ENCODE data around the gene SLC52A3. TPM values are rescaled to one million over a fixed set of nuclear protein-coding genes. Genes with fewer than 3 reads are reported as not detected.

SLC52A3 gene
- total RNA-seq, 1 donor: not detected

DNA sequence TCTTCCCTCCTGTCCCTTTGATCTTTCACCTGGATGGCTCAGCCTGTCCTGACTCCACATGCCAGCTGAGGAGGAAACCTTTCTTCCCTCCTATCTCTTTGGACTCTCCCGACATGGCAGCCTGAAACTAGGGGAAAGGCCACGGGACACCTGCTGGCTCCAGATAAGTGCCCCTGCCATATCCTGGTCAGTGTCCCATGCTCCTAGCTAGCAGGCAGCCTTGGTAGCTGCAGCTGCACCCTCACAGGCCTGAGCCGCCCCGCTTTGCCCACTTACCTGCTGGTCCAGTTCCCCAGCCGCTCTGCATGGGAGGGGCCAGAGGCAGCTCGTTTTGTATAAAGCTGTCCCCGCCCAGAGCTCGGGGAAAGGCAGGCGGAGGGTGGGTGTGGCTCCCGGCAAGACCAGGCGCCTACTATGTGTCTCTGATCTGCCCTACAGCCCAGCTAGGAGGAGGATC lies 7.4 kb upstream of the SLC52A3 start:
- Histone ChIP-seq H3K27me3 (ENCODE audit: insufficient read depth, low read length) (no peaks in the 10 kb centered on the region), H3K4me1 (ENCODE audit: insufficient read depth, low read length) (no peaks in the 10 kb centered on the region), H3K9me3 (ENCODE audit: low read depth, low read length) (no peaks in the 10 kb centered on the region), H3K4me3 (ENCODE audit: low read length) (no peak overlapping the region)

DNA sequence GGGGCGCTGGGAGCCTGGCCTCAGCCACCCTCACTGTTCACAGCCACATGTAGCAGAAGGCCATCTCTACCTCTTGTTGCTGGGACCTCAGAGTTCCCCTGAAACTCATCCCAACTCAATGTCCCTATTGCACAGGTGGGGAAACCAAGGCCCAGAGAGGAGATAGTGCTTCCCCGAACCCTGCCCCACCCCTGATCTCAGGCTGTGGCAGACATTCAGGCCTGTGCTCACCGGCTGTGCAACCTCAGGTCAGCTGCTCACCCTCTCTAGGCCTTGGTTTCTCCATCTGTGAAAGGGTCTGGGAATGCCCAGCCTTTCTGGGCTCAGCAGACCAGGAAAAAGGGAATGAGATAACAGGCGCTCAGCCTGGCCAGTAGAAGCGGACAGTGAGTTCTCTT lies 6.4 kb upstream of the SLC52A3 start:
- no peak overlapping the region for H3K4me3 ChIP-seq (ENCODE audit: low read length)
- H3K9me3 ChIP-seq (ENCODE audit: low read depth, low read length): no peaks in the 10 kb centered on the region
- H3K27me3 ChIP-seq (ENCODE audit: insufficient read depth, low read length): no peaks in the 10 kb centered on the region
- H3K4me1 ChIP-seq (ENCODE audit: insufficient read depth, low read length): no peaks in the 10 kb centered on the region

DNA sequence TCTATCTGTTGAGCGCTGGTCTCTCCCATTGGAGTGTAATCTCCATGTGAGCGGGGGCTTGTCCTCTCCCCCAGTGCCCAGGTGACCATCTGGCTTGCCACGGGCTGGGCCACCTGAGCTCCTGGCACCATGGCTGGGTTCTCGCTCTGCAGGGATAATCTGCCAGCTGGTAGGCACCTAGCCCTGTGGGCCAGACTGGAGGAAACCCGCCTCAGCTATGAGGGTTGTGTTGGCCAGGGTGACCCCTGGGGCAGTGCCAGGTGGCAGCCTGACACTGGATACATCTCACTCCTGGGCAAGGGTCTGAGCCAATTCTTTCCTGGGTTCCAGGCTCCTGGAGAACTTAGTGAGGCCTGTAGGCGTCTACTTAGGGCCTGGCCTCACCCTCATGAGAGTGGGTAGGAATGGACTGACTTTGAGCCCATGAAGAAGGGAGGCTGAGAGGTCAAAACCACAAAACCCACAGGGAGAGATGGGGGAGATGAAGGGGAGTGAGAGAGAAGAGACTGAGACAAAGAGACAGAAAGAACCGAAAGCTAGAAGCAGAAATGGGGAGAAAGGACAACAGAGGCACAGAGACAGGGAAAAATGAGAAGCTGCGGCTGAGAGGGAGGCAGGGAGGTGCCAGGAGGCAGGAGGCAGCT lies 5.8 kb upstream of the SLC52A3 start:
- Histone ChIP-seq H3K4me1 (ENCODE audit: insufficient read depth, low read length) (no peaks in the 10 kb centered on the region), H3K9me3 (ENCODE audit: low read depth, low read length) (no peaks in the 10 kb centered on the region), H3K27me3 (ENCODE audit: insufficient read depth, low read length) (no peaks in the 10 kb centered on the region), H3K4me3 (ENCODE audit: low read length) (no peak overlapping the region)

DNA sequence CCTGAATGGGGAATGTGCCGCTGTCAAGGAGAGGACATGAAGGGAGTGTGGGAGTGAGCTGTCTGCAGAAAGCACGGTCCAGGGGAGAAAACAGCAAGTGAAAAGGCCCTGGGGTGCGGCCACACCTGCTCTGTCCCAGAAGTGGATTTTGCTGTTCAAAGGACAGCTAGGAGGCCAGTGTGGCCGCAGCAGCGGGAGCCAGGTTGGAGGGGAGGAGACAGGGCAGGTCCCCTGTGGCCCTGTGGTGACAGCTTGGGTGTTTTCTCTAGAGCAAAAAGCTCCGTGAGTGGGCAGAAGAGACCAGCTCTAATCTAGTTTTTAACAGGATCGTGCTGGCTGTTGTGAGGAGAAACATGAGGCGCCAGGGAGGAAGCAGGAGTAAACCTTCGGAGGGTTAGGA lies 4.5 kb upstream of the SLC52A3 start:
- no peaks in the 10 kb centered on the region for H3K9me3 ChIP-seq (ENCODE audit: low read depth, low read length)
- no peaks in the 10 kb centered on the region for H3K4me1 ChIP-seq (ENCODE audit: insufficient read depth, low read length)
- H3K27me3 ChIP-seq (ENCODE audit: insufficient read depth, low read length): no peaks in the 10 kb centered on the region
- H3K4me3 ChIP-seq (ENCODE audit: low read length): no peak overlapping the region

DNA sequence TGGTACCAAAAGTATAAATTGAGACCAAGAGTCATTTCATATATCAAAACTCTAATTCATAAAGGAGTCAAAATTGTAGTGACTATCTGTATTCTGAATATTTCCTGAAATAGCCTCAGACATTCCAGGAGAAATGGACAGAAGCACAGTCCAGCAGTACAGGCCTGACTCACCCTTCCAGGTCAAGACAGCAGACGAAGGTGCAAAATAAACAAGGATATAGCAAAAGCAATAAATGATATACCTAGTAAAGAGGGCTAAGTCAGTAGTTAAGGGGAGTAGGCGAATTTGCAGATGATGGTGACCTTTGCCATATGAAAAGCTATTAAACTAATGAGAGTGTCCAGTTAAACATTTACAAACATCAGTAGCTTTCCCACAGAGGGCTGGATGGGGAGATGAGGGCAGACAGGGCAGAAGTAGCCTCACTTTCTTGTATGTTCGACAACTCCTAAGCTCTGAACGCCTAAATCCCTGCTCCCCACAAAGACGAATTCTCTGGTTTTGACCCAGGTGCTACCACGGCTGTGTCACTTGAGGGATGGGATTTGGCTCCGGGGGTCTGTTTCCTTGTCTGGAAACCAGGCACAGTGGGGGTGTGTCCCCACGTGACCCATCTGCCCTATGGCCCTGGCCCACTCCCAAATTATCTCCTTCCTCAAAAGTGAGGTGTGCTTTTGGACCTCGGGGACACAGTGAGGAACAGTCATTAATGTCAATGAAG lies 3.6 kb upstream of the SLC52A3 start:
- Histone ChIP-seq H3K4me1 (ENCODE audit: insufficient read depth, low read length) (no peaks in the 10 kb centered on the region), H3K27me3 (ENCODE audit: insufficient read depth, low read length) (no peaks in the 10 kb centered on the region), H3K4me3 (ENCODE audit: low read length) (no peak overlapping the region), H3K9me3 (ENCODE audit: low read depth, low read length) (no peaks in the 10 kb centered on the region)

DNA sequence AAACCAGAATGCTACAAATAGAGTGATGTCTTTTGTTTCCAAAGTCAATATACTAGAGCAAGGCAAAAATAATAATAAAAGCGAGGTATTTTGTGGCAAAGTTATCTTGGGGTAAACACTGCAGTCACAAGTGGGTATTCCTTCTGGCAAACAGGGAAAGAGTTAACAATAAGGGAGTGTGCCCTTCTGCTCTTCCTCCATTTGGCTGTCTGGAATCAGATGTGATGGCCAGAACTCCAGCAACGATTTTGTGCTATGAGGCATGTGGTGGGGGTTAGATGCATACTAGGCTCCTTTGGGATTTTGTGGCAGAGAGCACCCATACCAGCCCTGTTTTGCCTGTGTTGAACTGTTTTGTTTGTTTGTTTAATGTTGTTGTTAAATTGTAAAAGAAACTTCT lies 2.4 kb upstream of the SLC52A3 start:
- H3K9me3 ChIP-seq (ENCODE audit: low read depth, low read length): no peaks in the 10 kb centered on the region
- H3K4me3 ChIP-seq (ENCODE audit: low read length): no peak overlapping the region

DNA sequence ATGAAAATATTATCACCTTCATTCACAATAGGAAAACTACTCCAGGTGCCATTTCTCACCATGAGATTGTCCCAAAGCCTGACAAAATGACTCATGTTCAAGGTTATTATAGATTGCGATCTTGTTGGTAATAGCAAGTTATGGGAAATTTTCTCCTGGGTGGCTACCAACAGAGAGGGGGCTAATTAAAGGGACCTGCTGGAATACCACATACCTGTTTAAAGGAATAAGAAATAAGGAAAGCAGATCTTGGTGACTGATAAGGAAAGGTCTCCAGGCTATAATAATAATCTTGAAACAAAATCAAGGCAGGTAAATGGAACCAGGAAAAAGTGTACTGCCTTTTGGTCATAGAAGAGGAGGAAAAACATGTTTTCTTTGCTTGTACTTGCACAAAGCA lies 1.4 kb downstream of the SLC52A3 start:
- Histone ChIP-seq H3K4me1 (ENCODE audit: insufficient read depth, low read length) (no peaks in the 10 kb centered on the region), H3K4me3 (ENCODE audit: low read length) (no peak overlapping the region), H3K9me3 (ENCODE audit: low read depth, low read length) (no peaks in the 10 kb centered on the region), H3K27me3 (ENCODE audit: insufficient read depth, low read length) (no peaks in the 10 kb centered on the region)

More for the DNA sequence above, 2.4 kb upstream of the SLC52A3 start:
- no peaks in the 10 kb centered on the region for H3K27me3 ChIP-seq (ENCODE audit: insufficient read depth, low read length)
- no peaks in the 10 kb centered on the region for H3K4me1 ChIP-seq (ENCODE audit: insufficient read depth, low read length)

DNA sequence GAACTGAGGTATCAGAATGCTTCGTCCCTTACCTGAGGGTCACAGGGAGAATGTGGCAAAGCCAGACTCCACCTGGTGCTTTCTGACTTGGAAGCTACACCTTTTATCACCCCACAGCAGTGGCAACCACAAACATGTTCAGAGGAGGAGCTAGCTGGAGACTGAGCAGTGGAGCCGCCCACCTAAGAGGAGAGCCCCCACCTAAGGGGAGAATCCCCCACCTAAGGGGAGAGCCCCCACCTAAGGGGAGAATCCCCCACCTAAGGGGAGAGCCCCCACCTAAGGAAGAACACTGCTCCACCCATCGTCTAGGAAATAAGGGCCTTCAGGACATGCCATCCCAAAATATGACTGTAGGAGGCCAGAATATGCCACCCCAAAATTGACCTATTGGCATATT lies 4.0 kb downstream of the SLC52A3 start:
- Histone ChIP-seq H3K4me1 (ENCODE audit: insufficient read depth, low read length) (no peaks in the 10 kb centered on the region), H3K4me3 (ENCODE audit: low read length) (no peak overlapping the region), H3K27me3 (ENCODE audit: insufficient read depth, low read length) (no peaks in the 10 kb centered on the region), H3K9me3 (ENCODE audit: low read depth, low read length) (no peaks in the 10 kb centered on the region)

DNA sequence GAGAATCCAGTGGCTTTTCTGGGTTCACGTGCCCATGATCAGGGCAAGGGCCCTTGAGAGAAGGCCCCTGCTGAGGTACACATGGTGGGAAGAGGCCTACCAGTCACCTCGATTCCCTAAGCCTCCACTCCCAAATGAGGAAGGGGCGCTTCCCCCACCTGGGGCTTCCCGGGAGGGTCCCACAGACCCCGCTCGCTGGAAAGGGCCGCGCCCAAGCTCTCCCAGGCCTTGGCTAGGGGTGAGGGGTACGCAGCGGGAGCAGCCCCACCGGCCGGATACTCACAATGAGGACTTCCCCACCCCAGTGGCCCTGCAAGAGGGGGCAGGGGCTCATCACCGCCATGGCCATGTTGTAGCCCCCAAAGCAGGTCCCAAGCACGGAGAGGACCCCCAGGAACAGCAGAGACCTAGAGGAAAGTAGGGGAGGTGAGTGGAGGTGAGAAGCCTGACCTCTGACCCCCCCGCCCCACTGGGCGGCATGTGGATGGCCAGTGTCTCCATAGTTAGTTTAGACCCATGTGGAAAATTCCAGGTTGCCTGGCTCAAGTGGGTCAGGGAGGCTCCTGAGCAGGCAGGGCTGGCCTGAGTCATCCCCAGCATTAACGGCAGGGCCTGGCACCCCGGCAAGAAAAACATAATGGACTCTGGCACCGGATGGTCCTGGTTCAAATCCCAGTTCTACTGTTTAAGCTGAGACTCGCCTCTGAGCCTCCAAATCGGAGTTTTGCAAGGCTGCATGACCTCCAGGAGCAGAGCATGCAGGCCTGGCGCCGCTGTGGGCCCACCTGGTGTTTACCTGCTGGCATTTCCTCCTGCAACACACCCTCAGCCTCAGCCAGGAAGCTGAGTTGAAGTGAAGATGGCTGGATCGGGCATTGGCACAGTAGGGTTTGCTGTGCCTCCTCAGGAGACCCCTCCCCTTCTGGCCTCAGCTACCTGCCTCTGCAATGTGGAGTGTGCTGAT lies 6.6 kb downstream of the SLC52A3 start:
- Histone ChIP-seq H3K4me3 (ENCODE audit: low read length) (no peak overlapping the region), H3K4me1 (ENCODE audit: insufficient read depth, low read length) (no peaks in the 10 kb centered on the region), H3K27me3 (ENCODE audit: insufficient read depth, low read length) (no peaks in the 10 kb centered on the region), H3K9me3 (ENCODE audit: low read depth, low read length) (no peaks in the 10 kb centered on the region)

DNA sequence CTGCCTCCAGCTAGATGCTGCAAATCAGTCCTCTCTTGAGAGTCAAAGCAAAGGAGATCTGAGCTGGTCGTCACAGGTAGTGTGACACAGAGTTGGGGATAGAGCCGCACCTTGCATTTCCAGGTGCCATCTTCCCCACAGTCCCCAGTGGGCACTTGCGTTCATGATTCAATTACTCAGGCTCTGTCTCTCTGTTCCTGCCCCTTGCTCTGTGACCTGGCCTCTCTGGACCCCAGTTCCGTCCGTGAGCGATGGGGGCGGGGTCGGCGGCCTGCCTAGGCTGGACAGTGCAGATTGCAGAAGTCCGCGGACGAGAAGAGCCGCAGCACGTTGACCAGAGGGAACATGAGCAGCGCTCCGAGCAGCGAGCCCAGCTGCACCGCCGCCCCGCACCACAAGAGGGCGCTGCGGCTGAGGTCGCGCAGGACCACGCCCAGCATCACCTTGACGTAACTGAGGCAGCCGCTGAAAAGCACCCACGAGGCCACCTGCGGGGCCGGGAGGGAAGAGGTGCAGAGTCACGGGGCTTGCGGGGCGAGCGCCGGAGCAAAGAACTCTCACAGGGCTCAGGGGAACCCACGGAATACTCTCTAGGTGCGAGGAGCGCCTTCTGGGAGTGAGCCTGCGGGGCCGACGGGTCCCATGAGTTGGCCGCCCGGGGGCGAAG lies 7.4 kb downstream of the SLC52A3 start:
- no peaks in the 10 kb centered on the region for H3K4me1 ChIP-seq (ENCODE audit: insufficient read depth, low read length)
- H3K27me3 ChIP-seq (ENCODE audit: insufficient read depth, low read length): no peaks in the 10 kb centered on the region
- H3K9me3 ChIP-seq (ENCODE audit: low read depth, low read length): no peaks in the 10 kb centered on the region
- no peak overlapping the region for H3K4me3 ChIP-seq (ENCODE audit: low read length)

DNA sequence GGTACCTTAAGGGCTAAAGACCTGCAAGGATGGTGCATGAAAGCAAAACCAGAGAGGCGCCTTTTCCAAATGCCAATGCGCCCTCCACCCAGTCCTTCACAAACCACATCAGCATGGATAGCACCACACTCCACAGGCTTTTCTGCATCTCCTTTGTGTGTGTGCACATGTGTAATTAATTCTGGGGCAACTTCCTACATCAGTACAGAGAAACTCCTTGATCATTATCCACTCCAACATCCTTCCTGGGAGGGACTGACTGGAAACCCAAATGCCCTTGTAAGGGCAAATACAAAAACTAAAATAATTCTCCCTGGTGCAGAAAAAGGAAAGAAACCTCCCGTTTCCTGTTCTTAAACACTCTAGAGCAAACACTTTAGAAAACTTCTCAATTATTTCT lies 10.8 kb downstream of the SLC52A3 start:
- Histone ChIP-seq H3K4me1 (ENCODE audit: insufficient read depth, low read length) (no peaks in the 10 kb centered on the region), H3K9me3 (ENCODE audit: low read depth, low read length) (no peaks in the 10 kb centered on the region)

DNA sequence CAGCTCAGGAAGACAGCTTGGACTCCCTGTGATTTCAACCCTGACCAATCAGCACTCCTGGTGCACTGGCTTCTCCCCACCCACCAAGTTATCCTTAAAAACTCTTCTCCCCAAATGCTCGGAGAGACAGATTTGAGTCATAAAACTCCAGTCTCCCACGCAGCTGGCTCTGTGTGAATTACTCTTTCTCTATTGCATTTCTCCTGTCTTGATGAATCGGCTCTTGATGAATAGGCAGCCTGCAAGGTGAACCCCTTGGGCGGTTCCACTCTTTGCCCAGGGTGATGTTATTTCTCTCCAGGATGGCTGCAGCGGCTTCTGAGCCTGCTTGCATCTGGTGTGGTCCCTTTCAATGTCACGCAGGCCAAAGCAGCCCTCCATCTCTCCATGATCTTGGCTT lies 12.4 kb downstream of the SLC52A3 start:
- Histone ChIP-seq H3K27me3 (ENCODE audit: insufficient read depth, low read length) (no peaks in the 10 kb centered on the region), H3K4me3 (ENCODE audit: low read length) (no peak overlapping the region), H3K9me3 (ENCODE audit: low read depth, low read length) (no peaks in the 10 kb centered on the region), H3K4me1 (ENCODE audit: insufficient read depth, low read length) (no peaks in the 10 kb centered on the region)

More for the DNA sequence above, 10.8 kb downstream of the SLC52A3 start:
- H3K4me3 ChIP-seq (ENCODE audit: low read length): no peak overlapping the region
- H3K27me3 ChIP-seq (ENCODE audit: insufficient read depth, low read length): no peaks in the 10 kb centered on the region

DNA sequence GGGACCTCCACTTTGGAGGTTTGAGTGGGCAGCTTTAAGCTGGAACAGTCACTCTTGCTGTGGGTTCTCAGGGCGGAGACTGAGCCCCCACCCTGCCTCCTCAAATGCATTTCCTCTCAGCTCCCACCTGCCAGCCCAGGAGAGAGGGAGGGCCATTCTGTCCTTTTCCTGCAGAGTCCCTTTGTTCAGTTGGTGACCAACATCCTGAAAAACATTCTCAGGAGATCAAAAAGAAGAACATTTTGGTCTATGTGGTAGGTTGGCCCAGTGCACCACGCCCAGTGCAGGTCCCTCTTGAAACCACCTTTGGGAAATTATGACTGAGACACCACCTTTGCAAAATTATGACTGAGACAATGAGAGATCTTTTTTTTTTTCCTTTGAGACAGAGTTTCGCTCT lies 13.4 kb downstream of the SLC52A3 start:
- no peak overlapping the region for H3K4me3 ChIP-seq (ENCODE audit: low read length)
- no peaks in the 10 kb centered on the region for H3K27me3 ChIP-seq (ENCODE audit: insufficient read depth, low read length)
- no peaks in the 10 kb centered on the region for H3K9me3 ChIP-seq (ENCODE audit: low read depth, low read length)
- H3K4me1 ChIP-seq (ENCODE audit: insufficient read depth, low read length): no peaks in the 10 kb centered on the region

DNA sequence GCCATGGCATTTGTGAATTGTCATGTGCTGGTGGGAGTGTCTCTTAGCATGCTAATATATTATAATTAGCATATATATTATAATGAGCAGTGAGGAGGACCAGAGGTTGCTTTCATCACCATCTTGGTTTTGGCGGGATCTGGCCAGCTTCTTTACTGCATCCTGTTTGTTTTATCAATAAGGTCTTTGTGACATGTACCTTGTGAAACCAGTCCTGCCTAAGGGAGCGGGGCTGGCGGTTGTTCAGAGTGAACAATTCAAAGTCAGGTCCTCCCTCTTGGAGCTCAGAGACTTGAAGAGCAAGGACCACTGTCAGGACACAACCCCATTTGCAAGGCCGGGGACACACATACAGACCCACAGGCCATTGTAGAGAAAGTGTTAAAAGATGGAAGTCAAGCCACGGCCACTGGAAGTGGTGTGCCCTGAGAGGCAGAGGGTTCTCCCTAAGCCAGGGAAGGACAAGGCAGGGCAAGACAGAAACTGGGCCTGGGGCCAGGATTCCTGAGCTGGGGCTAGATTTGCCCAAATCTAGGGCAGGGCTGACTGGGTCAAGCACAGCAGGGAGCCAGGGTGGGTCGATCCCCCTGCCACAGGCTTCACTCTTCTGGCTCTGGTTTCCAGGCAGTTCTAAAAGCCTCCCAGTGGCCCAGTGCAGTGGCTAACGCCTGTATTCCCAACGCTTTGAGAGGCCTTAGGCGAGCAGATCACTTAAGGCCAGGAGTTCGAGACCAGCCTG lies 14.2 kb downstream of the SLC52A3 start:
- Histone ChIP-seq H3K4me3 (ENCODE audit: low read length) (no peak overlapping the region), H3K4me1 (ENCODE audit: insufficient read depth, low read length) (no peaks in the 10 kb centered on the region), H3K27me3 (ENCODE audit: insufficient read depth, low read length) (no peaks in the 10 kb centered on the region), H3K9me3 (ENCODE audit: low read depth, low read length) (no peaks in the 10 kb centered on the region)
